HG03571 (cell line): Measurements from ENCODE around the gene KLHL40.

Experiments used
- ATAC-seq: cut with Tn5 transposase; IDR thresholded peaks from one replicate; pipeline ENCODE4 v1.9.1; 2021; ENCODE audit not compliant: unreplicated experiment

KLHL40 gene

DNA sequence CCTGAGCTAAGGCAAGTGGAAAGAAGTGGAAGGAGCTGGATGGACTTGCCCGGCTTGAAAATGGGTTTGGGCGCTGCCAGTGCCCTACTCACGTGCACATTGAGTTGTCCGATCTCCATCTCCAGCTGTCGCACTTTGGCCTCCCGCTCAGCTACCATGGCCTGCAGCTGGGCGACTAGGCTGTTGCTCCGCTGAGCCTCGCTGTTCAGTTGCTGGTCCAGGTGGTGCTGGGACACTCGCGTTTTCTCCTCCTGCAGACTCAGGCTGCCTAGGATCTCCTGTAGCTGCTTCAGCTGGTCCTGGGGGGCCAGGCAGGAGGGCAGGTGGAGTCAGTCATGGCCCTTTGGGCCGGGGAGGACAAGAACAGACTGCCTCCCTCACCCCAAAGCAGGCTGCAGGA is 50.3 kb downstream of the KLHL40 start:
- ATAC-seq, result no peak

DNA sequence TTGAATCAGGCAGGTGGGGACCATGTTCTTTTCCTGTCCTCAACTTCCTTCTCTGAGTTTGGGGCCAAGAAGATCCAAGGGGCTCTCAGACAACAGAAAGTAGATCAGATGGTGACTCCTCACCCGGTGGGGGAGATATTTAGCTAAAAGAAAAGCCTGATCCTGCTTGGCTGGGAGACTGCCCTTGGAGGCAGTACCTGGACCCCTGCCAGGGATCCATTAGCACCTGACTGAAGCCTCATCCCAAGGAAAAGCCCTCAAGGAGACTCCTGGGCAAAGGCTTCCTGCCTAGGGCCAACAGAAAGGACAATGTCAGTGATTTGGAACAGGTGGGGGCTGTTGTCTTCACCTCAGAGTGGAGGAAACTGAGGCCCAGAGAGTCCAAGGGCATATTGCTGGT is 50.7 kb downstream of the KLHL40 start:
- ATAC-seq, result no peak

GRCh38 chr3:42736531-42736930 is 51.2 kb downstream of the KLHL40 start:
- ATAC-seq, result no peak

DNA sequence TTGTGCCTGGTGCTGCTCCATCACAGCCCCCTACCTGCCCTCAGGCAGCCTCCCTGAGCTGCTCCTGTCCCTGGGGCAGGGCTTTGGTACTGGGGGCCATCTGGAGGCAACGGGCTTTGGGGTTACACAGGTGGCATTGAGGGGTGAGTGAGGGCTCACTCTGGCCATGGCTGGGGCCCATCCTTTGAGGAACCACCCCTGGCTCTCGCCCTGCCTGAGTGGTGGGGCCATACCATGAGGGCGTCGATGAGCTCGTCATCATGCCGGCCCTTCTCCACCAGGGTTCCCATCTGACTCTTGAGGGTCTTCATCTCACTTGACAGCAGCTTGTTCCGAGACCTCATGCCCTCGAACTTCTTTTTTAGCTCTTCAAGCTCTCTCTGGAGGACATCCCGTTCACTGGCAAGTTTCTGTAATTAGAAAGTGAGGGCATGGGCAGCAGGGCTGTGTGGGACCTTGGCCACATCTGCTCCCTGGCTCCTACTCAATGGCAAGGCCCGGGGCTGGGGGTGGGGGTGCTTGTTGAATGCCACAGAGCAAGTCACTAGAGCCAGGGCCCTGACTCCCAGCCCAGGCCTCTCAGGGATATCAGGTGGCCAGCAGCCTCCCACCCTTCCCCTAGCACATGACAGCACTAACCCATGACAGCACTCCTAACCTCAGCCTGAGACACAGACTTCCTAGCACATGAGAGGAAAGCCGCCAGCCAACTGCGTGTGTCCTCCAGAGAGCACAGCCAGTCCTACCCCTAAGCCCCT is 54.2 kb downstream of the KLHL40 start:
- ATAC-seq, result no peak

DNA sequence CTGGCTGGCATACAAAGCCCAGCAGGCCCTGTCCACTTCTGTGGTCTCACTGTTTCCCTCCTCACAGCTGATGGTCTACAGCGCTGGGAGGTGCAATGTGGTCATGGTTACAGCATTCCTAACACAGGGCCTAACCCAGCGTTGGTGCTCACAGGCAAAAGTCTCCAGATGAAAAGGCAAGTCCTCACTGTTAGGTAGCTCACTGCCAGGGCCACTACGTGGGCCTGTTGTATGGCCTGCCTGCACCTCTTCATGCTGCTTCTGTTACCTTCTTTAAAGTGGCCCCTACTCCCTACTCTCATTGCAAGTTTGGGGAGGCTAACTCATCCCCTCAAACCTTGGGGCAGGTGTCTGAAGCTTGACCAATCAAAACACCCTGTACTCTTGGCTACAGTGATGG is 56.5 kb downstream of the KLHL40 start:
- ATAC-seq, result no peak
